K562 (cell line): ENCODE measurements around the gene SIRT3. TPM values are rescaled to one million over a fixed set of nuclear protein-coding genes. Genes with fewer than 3 reads are reported as not detected.

Experiments
- ATF1 ChIP-seq, 2 experiments: fragments of 450-650 bp in 1 of 2; IDR thresholded peaks; 2 replicates each; pipeline ENCODE4 v1.6.1; 2016; ENCODE audit warnings: missing compliant biosample characterization in 1 of 2, missing genetic modification characterization in 1 of 2
- BACH1 ChIP-seq: fragments of 200-800 bp; sonication (Bioruptor generic); IDR thresholded peaks from 2 replicates; pipeline ENCODE4 v1.6.1; 2016; ENCODE audit warnings: missing genetic modification characterization, missing compliant biosample characterization
- BCLAF1 ChIP-seq, 2 experiments: fragments of 450-650 bp in 1 of 2; IDR thresholded peaks; 2 replicates each; pipeline ENCODE4 v1.6.1; 2011 to 2017; ENCODE audit warnings: low read depth in 2 of 2, antibody characterized with exemption in 1 of 2, borderline replicate concordance in 1 of 2, low read length in 1 of 2, mild to moderate bottlenecking in 1 of 2, mixed read lengths in 1 of 2; ENCODE audit not compliant: control insufficient read depth in 1 of 2
- BHLHE40 ChIP-seq: IDR thresholded peaks from 2 replicates; pipeline ENCODE4 v1.6.1; 2011; ENCODE audit warnings: low read length, improper control_type of control experiment
- BRCA1 ChIP-seq, 2 experiments: fragments of 450-650 bp in 1 of 2; sonication (generic) in 1 of 2; formaldehyde crosslinking in 1 of 2; IDR thresholded peaks; 2 replicates each; pipeline versions ENCODE4 v1.5.0 to v1.6.1; 2017 to 2020; ENCODE audit warnings: mild to moderate bottlenecking in 1 of 2, missing genetic modification reagents in 1 of 2
- CBX3 ChIP-seq, 2 experiments: IDR thresholded peaks; 1 replicate in 1 of 2; 2 replicates in 1 of 2; pipeline ENCODE4 v1.6.1; 2012; ENCODE audit warnings: inconsistent platforms in 2 of 2, low read length in 2 of 2, borderline replicate concordance in 1 of 2, control low read depth in 1 of 2
- ELF4 ChIP-seq: fragments of 450-650 bp; formaldehyde crosslinking; IDR thresholded peaks from 2 replicates; pipeline ENCODE4 v1.4.0; 2022; ENCODE audit warnings: missing genetic modification characterization
- FOXA3 ChIP-seq, 2 experiments: fragments of 450-650 bp in 1 of 2; sonication (generic) in 1 of 2; formaldehyde crosslinking; IDR thresholded peaks in 1 of 2; conservative IDR thresholded peaks in 1 of 2; 2 replicates each; pipeline versions ENCODE4 v1.4.0 to v1.8.0; 2020 to 2022; ENCODE audit warnings: mild to moderate bottlenecking in 2 of 2, missing genetic modification reagents in 1 of 2
- HNRNPUL1 ChIP-seq: fragments of 200-400 bp; formaldehyde crosslinking; IDR thresholded peaks from 2 replicates; pipeline ENCODE4 v1.6.1; 2017; ENCODE audit warnings: low read length
- KLF10 ChIP-seq: fragments of 250-450 bp; sonication (Bioruptor Pico); IDR thresholded peaks from 2 replicates; pipeline ENCODE4 v1.6.1; 2021; ENCODE audit warnings: matching md5 sums
- KLF13 ChIP-seq: fragments of 450-650 bp; IDR thresholded peaks from 2 replicates; pipeline ENCODE4 v1.6.1; 2016; ENCODE audit warnings: missing genetic modification characterization, low read depth, mild to moderate bottlenecking, missing compliant biosample characterization, moderate library complexity, borderline replicate concordance
- LEF1 ChIP-seq: fragments of 450-650 bp; IDR thresholded peaks from 2 replicates; pipeline ENCODE4 v1.6.1; 2016; ENCODE audit warnings: mild to moderate bottlenecking
- MAZ ChIP-seq, 2 experiments: fragments of 450-650 bp in 1 of 2; sonication (generic) in 1 of 2; formaldehyde crosslinking; IDR thresholded peaks in 1 of 2; conservative IDR thresholded peaks in 1 of 2; 2 replicates each; pipeline versions ENCODE4 v1.4.0 to v1.5.0; 2020; ENCODE audit warnings: mild to moderate bottlenecking in 1 of 2, missing genetic modification reagents in 1 of 2
- MBD2 ChIP-seq: sonication (generic); IDR thresholded peaks from 2 replicates; pipeline ENCODE4 v1.6.1; 2016; ENCODE audit warnings: low read depth, borderline replicate concordance
- MXD1 ChIP-seq: fragments of 250-450 bp; sonication (Bioruptor Pico); IDR thresholded peaks from 2 replicates; pipeline ENCODE4 v1.8.0; 2021; ENCODE audit warnings: borderline replicate concordance, mild to moderate bottlenecking, moderate library complexity; ENCODE audit not compliant: poor library complexity, severe bottlenecking
- NFIC ChIP-seq: fragments of 450-650 bp; IDR thresholded peaks from 2 replicates; pipeline ENCODE4 v1.6.1; 2017; ENCODE audit warnings: mild to moderate bottlenecking, inconsistent platforms
- NR1H2 ChIP-seq: sonication (generic); formaldehyde crosslinking; IDR thresholded peaks from 2 replicates; pipeline ENCODE4 v1.4.0; 2020; ENCODE audit warnings: mild to moderate bottlenecking, missing genetic modification reagents
- NR3C1 ChIP-seq: sonication (generic); formaldehyde crosslinking; IDR thresholded peaks from 2 replicates; pipeline ENCODE4 v1.8.1; 2022; ENCODE audit warnings: missing genetic modification reagents
- PRPF4 ChIP-seq: fragments of 200-400 bp; formaldehyde crosslinking; IDR thresholded peaks from one replicate; pipeline ENCODE4 v1.6.1; 2017; ENCODE audit warnings: low read length, low read depth, mild to moderate bottlenecking; ENCODE audit not compliant: insufficient read depth, poor library complexity, severe bottlenecking
- RBM14 ChIP-seq: fragments of 200-400 bp; formaldehyde crosslinking; IDR thresholded peaks from 2 replicates; pipeline ENCODE4 v1.6.1; 2018; ENCODE audit warnings: low read depth, mild to moderate bottlenecking, low read length, moderate library complexity, borderline replicate concordance; ENCODE audit not compliant: insufficient read depth
- SMC3 ChIP-seq: conservative IDR thresholded peaks from 2 replicates; pipeline ENCODE4 v1.6.1; 2011; ENCODE audit warnings: low read depth, low read length, improper control_type of control experiment; ENCODE audit not compliant: insufficient read depth
- TAL1 ChIP-seq: fragments of 450-650 bp; IDR thresholded peaks from 2 replicates; pipeline ENCODE4 v1.6.1; 2016; ENCODE audit warnings: mild to moderate bottlenecking
- U2AF1 ChIP-seq: fragments of 200-400 bp; formaldehyde crosslinking; optimal IDR thresholded peaks from 2 replicates; pipeline ENCODE3; 2017; ENCODE audit warnings: mild to moderate bottlenecking, low read depth, low read length, moderate library complexity
- ZNF436 ChIP-seq: fragments of 250-450, 450-650 bp; sonication (Bioruptor Pico); formaldehyde crosslinking; IDR thresholded peaks from 2 replicates; pipeline ENCODE4 v1.7.0; 2020; ENCODE audit warnings: mild to moderate bottlenecking
- ZNF79 ChIP-seq: fragments of 250-450 bp; sonication (Bioruptor Pico); IDR thresholded peaks from 2 replicates; pipeline ENCODE4 v1.4.0; 2020; ENCODE audit warnings: low read depth, mild to moderate bottlenecking, moderate library complexity
- polyA plus RNA-seq, 8 experiments: library from polyadenylated mRNA; depleted of rRNA in 4 of 8; stranded (reverse) in 5 of 8; unstranded in 3 of 8; fragments of >200 nt; fragmentation: Nextera tagmentation in 2 of 8; fragmentation: Illumina TruSeq in 1 of 8; extraction: Ambion mirVana in 2 of 8; extraction: Trizol in 1 of 8; gene quantifications; 2 replicates each; pipeline versions ENCODE4 v1.2.1 to v1.2.3, GENCODE V29; 2011 to 2014; ENCODE audit warnings: inconsistent platforms in 1 of 8, missing spikeins in 1 of 8
- total RNA-seq, 7 experiments: library from RNA; depleted of rRNA in 6 of 7; stranded (reverse); fragments of >200 nt in 6 of 7; fragmentation: Illumina TruSeq in 2 of 7; extraction: Trizol in 2 of 7; gene quantifications; 2 replicates each; pipeline versions ENCODE4 v1.2.1 to v1.2.3, GENCODE V29; 2011 to 2021; ENCODE audit warnings: low replicate concordance in 1 of 7

SIRT3 gene
- total and polyA plus RNA-seq, 9 of the 15 experiments (the other 6 are each of a cell fraction or from before 2014, with no cell fraction given), result 1.9 to 27.5 (median 14.5) TPM

DNA sequence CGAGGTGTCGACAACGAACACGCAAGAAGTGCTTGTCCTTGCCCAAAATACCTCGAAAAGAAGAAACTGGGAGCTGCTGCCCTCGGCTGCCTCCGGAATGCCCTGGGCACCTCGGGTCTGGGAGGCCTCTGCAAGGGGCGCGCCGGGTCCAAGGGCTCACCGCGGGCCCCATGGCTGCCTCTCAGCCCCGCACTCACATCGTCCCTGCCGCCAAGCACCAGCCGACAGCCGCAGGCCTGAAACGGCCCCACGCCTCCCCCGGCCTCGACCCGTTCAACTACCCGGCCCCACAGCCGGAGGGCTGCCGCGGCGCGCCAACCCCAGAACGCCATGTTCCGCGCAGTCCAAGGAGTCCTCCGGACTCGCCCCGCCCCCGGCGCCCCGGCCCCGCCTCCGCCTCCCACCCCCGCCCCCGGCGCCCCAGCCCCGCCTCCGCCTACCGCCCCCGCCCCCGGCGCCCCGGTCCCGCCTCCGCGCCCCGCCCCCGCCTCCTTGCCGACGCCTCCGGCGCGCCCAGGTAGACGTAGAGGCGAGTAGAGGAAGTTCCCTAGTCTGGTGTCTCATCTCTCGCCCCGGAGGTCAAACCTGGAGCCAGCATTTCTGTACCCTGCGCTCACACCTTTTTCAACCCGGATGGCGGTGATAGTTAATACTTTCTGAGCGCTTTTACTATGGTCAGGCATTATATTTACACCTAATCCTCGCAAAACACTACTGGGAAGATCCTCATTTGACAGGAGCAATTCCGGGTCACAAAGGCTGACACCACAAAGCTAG lies at the start of gene SIRT3 (continued):
- TF ChIP-seq KLF10 (CRISPR knock-in tag) (no peak), BACH1 (no peak), ATF1 (CRISPR knock-in tag; IDR thresholded peaks at IDR 0.05) (peak; percentile 51; the same call in 1 of the 2 replicates), ATF1 (tag; IDR thresholded peaks at IDR 0.05) (peak; percentile 86; the same call in 1 of the 2 replicates), NR1H2 (CRISPR knock-in tag) (no peak), BHLHE40 (no peak), FOXA3 (CRISPR knock-in tag; conservative IDR thresholded peaks at IDR 0.05 in 1 of 2, IDR thresholded peaks at IDR 0.05 in 1 of 2) (no peak), RBM14 (no peak), KLF13 (no peak), ZNF79 (no peak), SMC3 (no peak), U2AF1 (no peak), MBD2 (no peak), BRCA1 (IDR thresholded peaks at IDR 0.05) (no peak), BRCA1 (CRISPR knock-in tag; IDR thresholded peaks at IDR 0.05) (no peak), MXD1 (CRISPR knock-in tag) (no peak), HNRNPUL1 (peak; percentile 61; the same call in 1 of the 2 replicates), LEF1 (peak; percentile 57; the same call in 1 of the 2 replicates), NFIC (no peak), PRPF4 (no peak), CBX3 (IDR thresholded peaks at IDR 0.05; ENCODE audit: borderline replicate concordance in 1 of 2, low read length in 2 of 2) (no peak), NR3C1 (CRISPR knock-in tag) (no peak), MAZ (CRISPR knock-in tag; conservative IDR thresholded peaks at IDR 0.05 in 1 of 2, IDR thresholded peaks at IDR 0.05 in 1 of 2) (peak; percentile 66 to 79; a peak in 2 of 4 replicates), BCLAF1 (IDR thresholded peaks at IDR 0.05; ENCODE audit: borderline replicate concordance in 1 of 2, control insufficient read depth in 1 of 2, low read depth in 2 of 2, low read length in 1 of 2) (0 out of 4 replicates have a peak, but pooled peaks of 1 of the 2 experiments have one; percentile 60), TAL1 (no peak), ELF4 (CRISPR knock-in tag) (no peak), ZNF436 (no peak)
